ENCODE measurements around the gene BAIAP2.

The BAIAP2 gene

GRCh38 chr17:80996422-80997305 is 38.3 kb upstream of the BAIAP2 start:
- no peak for TF ChIP-seq CTCF (IDR thresholded peaks at IDR 0.05; ENCODE audit: low read depth, low read length)
- DNase-seq (ENCODE audit: low read depth in 2 of 2) = no peak
- no peak overlapping the region for H3K4me3 ChIP-seq (replicated peaks in 1 of 2; ENCODE audit: low read depth in 2 of 2, low read length in 2 of 2)

- H3K4me3 ChIP-seq (replicated peaks in 1 of 2; ENCODE audit: low read depth in 2 of 2, low read length in 2 of 2) = no peak overlapping the region
- no peak for TF ChIP-seq CTCF (IDR thresholded peaks at IDR 0.05; ENCODE audit: low read depth, low read length)
- DNase-seq (ENCODE audit: low read depth in 2 of 2) = no peak
Measured at GRCh38 chr17:80997424-80998117, 37.4 kb upstream of the BAIAP2 start.

GRCh38 chr17:80998118-80998747 is 36.7 kb upstream of the BAIAP2 start:
- DNase-seq (ENCODE audit: low read depth in 2 of 2) = no peak
- H3K4me3 ChIP-seq (replicated peaks in 1 of 2; ENCODE audit: low read depth in 2 of 2, low read length in 2 of 2) = no peak overlapping the region
- no peak for TF ChIP-seq CTCF (IDR thresholded peaks at IDR 0.05; ENCODE audit: low read depth, low read length)

- H3K4me3 ChIP-seq (replicated peaks in 1 of 2; ENCODE audit: low read depth in 2 of 2, low read length in 2 of 2) = no peak overlapping the region
- DNase-seq (ENCODE audit: low read depth in 2 of 2) = no peak
- TF ChIP-seq CTCF (IDR thresholded peaks at IDR 0.05; ENCODE audit: low read depth, low read length) = no peak
Measured at GRCh38 chr17:80998748-80999535, 36.0 kb upstream of the BAIAP2 start.

- H3K4me3 ChIP-seq (replicated peaks in 1 of 2; ENCODE audit: low read depth in 2 of 2, low read length in 2 of 2) = no peak overlapping the region
- no peak for DNase-seq (ENCODE audit: low read depth in 2 of 2)
- TF ChIP-seq CTCF (IDR thresholded peaks at IDR 0.05; ENCODE audit: low read depth, low read length) = no peak
Measured at GRCh38 chr17:80999536-81000333, 35.2 kb upstream of the BAIAP2 start.

GRCh38 chr17:81000334-81000630 is 34.7 kb upstream of the BAIAP2 start:
- no peak for DNase-seq (ENCODE audit: low read depth in 2 of 2)
- H3K4me3 ChIP-seq (replicated peaks in 1 of 2; ENCODE audit: low read depth in 2 of 2, low read length in 2 of 2) = no peak overlapping the region
- TF ChIP-seq CTCF (IDR thresholded peaks at IDR 0.05; ENCODE audit: low read depth, low read length) = no peak
